ENCODE measurements around the gene PPM1B. TPM values are rescaled to one million over a fixed set of nuclear protein-coding genes. Genes with fewer than 3 reads are reported as not detected.
A peak's percentile ranks its signal among the peaks of the same experiment; 100 is the strongest.
"Not testable (repeated sequence)": the region's sequence is repeated elsewhere in the genome, so short reads cannot be mapped to it uniquely, and the experiment has no call there.

Gene PPM1B
- total RNA-seq (10 to 100 TPM; 76.7 to 88.0 TPM), polyA plus RNA-seq (10 to 100 TPM; 43.3 to 54.5 (median 51.2) TPM), total RNA-seq (17.0 to 36.0 (median 24.0) reads per million in 6 experiments)

GRCh38 chr2:44168681-44169154 is at the start of gene PPM1B:
Gene PPM1B (plus strand): TSS chr2:44168875. CDS start chr2:44201200, 32,325 bp downstream.
- Mint-ChIP-seq H3K27ac (peak within 1 kb of the TSS; percentile 98 to 100 (median 100)), H3K9me3 (peaks cover 0 to 4% (median 0%) of the 10 kb centered on the region in 9 donors), H3K4me3 (peak within 1 kb of the TSS; percentile 88 to 100 (median 99)), H3K27me3 (no peaks in the 10 kb centered on the region), H3K36me3 (peaks cover 2 to 16% (median 6%) of the 10 kb centered on the region in 3 donors), H3K4me1 (peaks cover 15 to 48% (median 42%) of the 10 kb centered on the region in 4 donors)
- peak; percentile 72 for ATAC-seq
- peak in 9 of 10 donors; percentile 94 to 100 (median 100) for DNase-seq
- POLR2A ChIA-PET = interaction anchor here (0.8 to 3.5 kb wide), 16 partner anchors 9 to 1358 kb away, joined by 3 to 50 read pairs (median 6); partner anchors contain the start of genes CAMKMT, PREPL and THADA

- peaks cover 6 to 16% (median 10%) of the 10 kb centered on the region in 4 donors for H3K4me1 Mint-ChIP-seq
- POLR2A ChIA-PET = interaction anchor here (1.1 to 1.4 kb wide), 2 partner anchors 32 to 49 kb away, joined by 3 to 8 read pairs; partner anchors contain the start of gene PPM1B
- H3K27ac Mint-ChIP-seq = no peak overlapping the region
- H3K9me3 Mint-ChIP-seq = no peaks in the 10 kb centered on the region
- no peak for DNase-seq
- no peaks in the 10 kb centered on the region for H3K36me3 Mint-ChIP-seq
- peak overlapping the region in 1 of 10 donors; percentile 67 for H3K4me3 Mint-ChIP-seq
- peaks cover 0 to 2% (median 0%) of the 10 kb centered on the region in 5 donors for H3K27me3 Mint-ChIP-seq
- ATAC-seq = no peak
These were observed 48.8 kb upstream of the PPM1B start for GRCh38 chr2:44119878-44120277.

- POLR2A ChIA-PET = interaction anchor here (0.9 to 1.4 kb wide), 4 partner anchors 26 to 241 kb away, joined by 3 to 8 read pairs (median 3); partner anchors contain the start of genes CAMKMT, PPM1B and PREPL
- DNase-seq (peak in 5 of 10 donors; percentile 2 to 80 (median 21)), ATAC-seq (peak; percentile 79 to 94)
- H3K27ac Mint-ChIP-seq = peak overlapping the region in 3 of 10 donors; percentile 42 to 56 (median 50)
- H3K36me3 Mint-ChIP-seq = no peaks in the 10 kb centered on the region
- H3K9me3 Mint-ChIP-seq = no peaks in the 10 kb centered on the region
- peaks cover 6 to 16% (median 10%) of the 10 kb centered on the region in 4 donors for H3K4me1 Mint-ChIP-seq
- H3K4me3 Mint-ChIP-seq = peak overlapping the region in 4 of 10 donors; percentile 37 to 67 (median 47)
- H3K27me3 Mint-ChIP-seq = peaks cover 0 to 2% (median 0%) of the 10 kb centered on the region in 5 donors
These were observed 48.2 kb upstream of the PPM1B start for GRCh38 chr2:44120428-44120827.

GRCh38 chr2:44121899-44122298 is 46.8 kb upstream of the PPM1B start:
- Mint-ChIP-seq H3K27ac (no peak overlapping the region), H3K27me3 (peaks cover 0 to 2% (median 0%) of the 10 kb centered on the region in 5 donors), H3K4me1 (peaks cover 6 to 16% (median 10%) of the 10 kb centered on the region in 4 donors), H3K36me3 (no peaks in the 10 kb centered on the region), H3K4me3 (no peak overlapping the region), H3K9me3 (no peaks in the 10 kb centered on the region)
- DNase-seq = no peak
- ATAC-seq = no peak
- POLR2A ChIA-PET = interaction anchor here (0.7 kb wide), 1 partner anchor 1539 kb away, joined by 4 read pairs; no protein-coding TSS in a partner anchor

- H3K4me3 Mint-ChIP-seq = no peak overlapping the region
- H3K9me3 Mint-ChIP-seq = no peaks in the 10 kb centered on the region
- DNase-seq = no peak
- POLR2A ChIA-PET = no interaction called here
- peaks cover 3 to 14% (median 10%) of the 10 kb centered on the region in 4 donors for H3K4me1 Mint-ChIP-seq
- H3K27me3 Mint-ChIP-seq = peaks cover 0 to 2% (median 0%) of the 10 kb centered on the region in 5 donors
- H3K36me3 Mint-ChIP-seq = no peaks in the 10 kb centered on the region
- ATAC-seq = no peak
- no peak overlapping the region for H3K27ac Mint-ChIP-seq
These were observed 44.2 kb upstream of the PPM1B start for GRCh38 chr2:44124500-44124899.

- peaks cover 0 to 2% (median 0%) of the 10 kb centered on the region in 5 donors for H3K27me3 Mint-ChIP-seq
- ATAC-seq = no peak
- H3K36me3 Mint-ChIP-seq = peaks cover 0 to 2% (median 2%) of the 10 kb centered on the region in 3 donors
- H3K9me3 Mint-ChIP-seq = peaks cover 0 to 4% (median 0%) of the 10 kb centered on the region in 9 donors
- DNase-seq = no peak
- no peak overlapping the region for H3K27ac Mint-ChIP-seq
- POLR2A ChIA-PET = no interaction called here
- H3K4me3 Mint-ChIP-seq = no peak overlapping the region
- peaks cover 0 to 5% (median 3%) of the 10 kb centered on the region in 4 donors for H3K4me1 Mint-ChIP-seq
These were observed 42.4 kb upstream of the PPM1B start for GRCh38 chr2:44126106-44126797.

GRCh38 chr2:44130441-44130840 is 38.2 kb upstream of the PPM1B start:
- Mint-ChIP-seq H3K4me3 (no peak overlapping the region), H3K9me3 (peaks cover 0 to 17% (median 0%) of the 10 kb centered on the region in 9 donors), H3K36me3 (peaks cover 0 to 17% (median 9%) of the 10 kb centered on the region in 3 donors), H3K4me1 (no peaks in the 10 kb centered on the region), H3K27ac (no peak overlapping the region), H3K27me3 (peaks cover 0 to 2% (median 0%) of the 10 kb centered on the region in 5 donors)
- DNase-seq (no peak), ATAC-seq (no peak)
- POLR2A ChIA-PET = no interaction called here

GRCh38 chr2:44131177-44131576 is 37.5 kb upstream of the PPM1B start:
- ATAC-seq (no peak), DNase-seq (no peak)
- H3K9me3 Mint-ChIP-seq = peaks cover 0 to 17% (median 0%) of the 10 kb centered on the region in 9 donors
- H3K27ac Mint-ChIP-seq = no peak overlapping the region
- H3K4me3 Mint-ChIP-seq = no peak overlapping the region
- POLR2A ChIA-PET = no interaction called here
- H3K27me3 Mint-ChIP-seq = no peaks in the 10 kb centered on the region
- H3K4me1 Mint-ChIP-seq = no peaks in the 10 kb centered on the region
- H3K36me3 Mint-ChIP-seq = peaks cover 0 to 17% (median 9%) of the 10 kb centered on the region in 3 donors

- POLR2A ChIA-PET, ATAC-seq, H3K27ac Mint-ChIP-seq, H3K4me1 Mint-ChIP-seq, DNase-seq, H3K4me3 Mint-ChIP-seq, H3K27me3 Mint-ChIP-seq: not testable (repeated sequence)
- H3K36me3 Mint-ChIP-seq = peaks cover 0 to 17% (median 9%) of the 10 kb centered on the region in 3 donors
- H3K9me3 Mint-ChIP-seq = peaks cover 0 to 17% (median 0%) of the 10 kb centered on the region in 9 donors
These were observed 35.1 kb upstream of the PPM1B start for GRCh38 chr2:44133602-44134001.

GRCh38 chr2:44134848-44135247 is 33.8 kb upstream of the PPM1B start:
- H3K27me3 Mint-ChIP-seq = no peaks in the 10 kb centered on the region
- no peak for ATAC-seq
- H3K27ac Mint-ChIP-seq = no peak overlapping the region
- peaks cover 0 to 17% (median 0%) of the 10 kb centered on the region in 9 donors for H3K9me3 Mint-ChIP-seq
- DNase-seq = no peak
- peaks cover 4 to 5% (median 5%) of the 10 kb centered on the region in 4 donors for H3K4me1 Mint-ChIP-seq
- POLR2A ChIA-PET = no interaction called here
- peaks cover 0 to 17% (median 9%) of the 10 kb centered on the region in 3 donors for H3K36me3 Mint-ChIP-seq
- H3K4me3 Mint-ChIP-seq = no peak overlapping the region

- no peak overlapping the region for H3K4me3 Mint-ChIP-seq
- POLR2A ChIA-PET = no interaction called here
- H3K9me3 Mint-ChIP-seq = peaks cover 0 to 17% (median 0%) of the 10 kb centered on the region in 9 donors
- H3K27me3 Mint-ChIP-seq = peaks cover 0 to under 1% (median 0%) of the 10 kb centered on the region in 5 donors
- DNase-seq = no peak
- no peak for ATAC-seq
- peaks cover 4 to 9% (median 7%) of the 10 kb centered on the region in 4 donors for H3K4me1 Mint-ChIP-seq
- H3K36me3 Mint-ChIP-seq = peaks cover 0 to 17% (median 9%) of the 10 kb centered on the region in 3 donors
- H3K27ac Mint-ChIP-seq = no peak overlapping the region
These were observed 33.4 kb upstream of the PPM1B start for GRCh38 chr2:44135296-44135695.

- POLR2A ChIA-PET = no interaction called here
- H3K4me3 Mint-ChIP-seq = no peak overlapping the region
- peaks cover 0 to 3% (median 0%) of the 10 kb centered on the region in 5 donors for H3K27me3 Mint-ChIP-seq
- DNase-seq (no peak), ATAC-seq (no peak)
- H3K27ac Mint-ChIP-seq = no peak overlapping the region
- peaks cover 0 to 17% (median 0%) of the 10 kb centered on the region in 9 donors for H3K9me3 Mint-ChIP-seq
- H3K4me1 Mint-ChIP-seq = peaks cover 7 to 12% (median 10%) of the 10 kb centered on the region in 4 donors
- H3K36me3 Mint-ChIP-seq = peaks cover 0 to 17% (median 9%) of the 10 kb centered on the region in 3 donors
These were observed 32.9 kb upstream of the PPM1B start for GRCh38 chr2:44135771-44136170.

Measured in naive thymus-derived CD8-positive, alpha-beta T cell (primary cell).